Measurements from ENCODE around the gene EDRF1. TPM values are rescaled to one million over a fixed set of nuclear protein-coding genes. Genes with fewer than 3 reads are reported as not detected.

EDRF1 gene
- total and polyA plus RNA-seq, 4 donors: 9.4 to 54.6 (median 17.6) TPM

GRCh38 chr10:125739994-125740679 lies 20.6 kb downstream of the EDRF1 start:
- H3K9me3 ChIP-seq (ENCODE audit: control insufficient read depth in 4 of 4, insufficient read depth in 3 of 4, low read length in 3 of 4): no peaks in the 10 kb centered on the region
- 93% methylated on average over 7 of the region's 7 CpGs for WGBS, 2 donors
- DNase-seq (no peak), ATAC-seq (ENCODE audit: insufficient read depth, low FRiP score) (no peak)
- peaks cover 32 to 78% (median 56%) of the 10 kb centered on the region in 4 donors for H3K36me3 ChIP-seq (ENCODE audit: control insufficient read depth in 4 of 4, insufficient read depth in 4 of 4, low read length in 4 of 4)
- H3K27me3 ChIP-seq (ENCODE audit: control insufficient read depth in 3 of 3, insufficient read depth in 3 of 3, low read length in 2 of 3): no peaks in the 10 kb centered on the region
- no peaks in the 10 kb centered on the region for H3K4me1 ChIP-seq (ENCODE audit: control insufficient read depth in 5 of 5, insufficient read depth in 5 of 5, low read length in 5 of 5)
- H3K4me3 ChIP-seq: no peak overlapping the region
- H3K9ac ChIP-seq (ENCODE audit: insufficient read depth in 1 of 2, low read length in 2 of 2): no peak overlapping the region
- no peak overlapping the region for H3K27ac ChIP-seq (ENCODE audit: low read depth in 1 of 2, low read length in 1 of 2)
- TF ChIP-seq, protein P1, sequence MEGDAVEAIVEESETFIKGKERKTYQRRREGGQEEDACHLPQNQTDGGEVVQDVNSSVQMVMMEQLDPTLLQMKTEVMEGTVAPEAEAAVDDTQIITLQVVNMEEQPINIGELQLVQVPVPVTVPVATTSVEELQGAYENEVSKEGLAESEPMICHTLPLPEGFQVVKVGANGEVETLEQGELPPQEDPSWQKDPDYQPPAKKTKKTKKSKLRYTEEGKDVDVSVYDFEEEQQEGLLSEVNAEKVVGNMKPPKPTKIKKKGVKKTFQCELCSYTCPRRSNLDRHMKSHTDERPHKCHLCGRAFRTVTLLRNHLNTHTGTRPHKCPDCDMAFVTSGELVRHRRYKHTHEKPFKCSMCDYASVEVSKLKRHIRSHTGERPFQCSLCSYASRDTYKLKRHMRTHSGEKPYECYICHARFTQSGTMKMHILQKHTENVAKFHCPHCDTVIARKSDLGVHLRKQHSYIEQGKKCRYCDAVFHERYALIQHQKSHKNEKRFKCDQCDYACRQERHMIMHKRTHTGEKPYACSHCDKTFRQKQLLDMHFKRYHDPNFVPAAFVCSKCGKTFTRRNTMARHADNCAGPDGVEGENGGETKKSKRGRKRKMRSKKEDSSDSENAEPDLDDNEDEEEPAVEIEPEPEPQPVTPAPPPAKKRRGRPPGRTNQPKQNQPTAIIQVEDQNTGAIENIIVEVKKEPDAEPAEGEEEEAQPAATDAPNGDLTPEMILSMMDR (IDR thresholded peaks at IDR 0.05; ENCODE audit: control extremely low read depth, extremely low read depth): no peak

- TF ChIP-seq, protein P1 (IDR thresholded peaks at IDR 0.05; ENCODE audit: control extremely low read depth, extremely low read depth): no peak
- H3K9me3 ChIP-seq (ENCODE audit: control insufficient read depth in 4 of 4, insufficient read depth in 3 of 4, low read length in 3 of 4): no peaks in the 10 kb centered on the region
- no peak overlapping the region for H3K27ac ChIP-seq (ENCODE audit: low read depth in 1 of 2, low read length in 1 of 2)
- DNase-seq (peak in 2 of 3 donors; percentile 18 to 27), ATAC-seq (ENCODE audit: insufficient read depth, low FRiP score) (no peak)
- H3K4me3 ChIP-seq: no peak overlapping the region
- no peaks in the 10 kb centered on the region for H3K4me1 ChIP-seq (ENCODE audit: control insufficient read depth in 5 of 5, insufficient read depth in 5 of 5, low read length in 5 of 5)
- H3K9ac ChIP-seq (ENCODE audit: insufficient read depth in 1 of 2, low read length in 2 of 2): no peak overlapping the region
- WGBS, 2 donors: 48 to 73% methylated on average over 2 of the region's 2 CpGs
- no peaks in the 10 kb centered on the region for H3K27me3 ChIP-seq (ENCODE audit: control insufficient read depth in 3 of 3, insufficient read depth in 3 of 3, low read length in 2 of 3)
- H3K36me3 ChIP-seq (ENCODE audit: control insufficient read depth in 4 of 4, insufficient read depth in 4 of 4, low read length in 4 of 4): peaks cover 31 to 75% (median 55%) of the 10 kb centered on the region in 4 donors
These were observed 23.0 kb downstream of the EDRF1 start for GRCh38 chr10:125742465-125742864.

DNA sequence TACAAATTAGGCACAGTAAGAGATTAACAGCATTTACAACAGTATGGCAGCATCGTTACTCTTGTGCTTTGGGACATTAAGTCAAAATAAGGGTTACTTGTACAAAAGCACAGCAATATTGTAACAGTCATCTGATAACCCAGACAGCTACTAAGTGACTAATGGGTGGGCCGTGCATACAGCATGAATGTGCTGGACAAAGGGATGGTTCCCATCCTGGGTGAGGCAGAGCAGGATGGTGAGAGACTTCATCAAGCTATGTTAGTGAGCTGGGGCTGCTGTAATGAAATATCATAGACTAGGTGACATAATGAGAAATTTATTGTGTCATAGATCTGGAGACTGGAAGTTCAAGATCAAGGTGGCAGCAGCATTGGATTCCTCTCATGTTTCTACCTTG lies 25.4 kb downstream of the EDRF1 start:
- H3K9ac ChIP-seq (ENCODE audit: insufficient read depth in 1 of 2, low read length in 2 of 2): no peak overlapping the region
- DNase-seq (no peak), ATAC-seq (ENCODE audit: insufficient read depth, low FRiP score) (no peak)
- TF ChIP-seq, protein P1 (IDR thresholded peaks at IDR 0.05; ENCODE audit: control extremely low read depth, extremely low read depth): no peak
- 97% methylated on average over 2 of the region's 2 CpGs for WGBS, 2 donors
- H3K27ac ChIP-seq (ENCODE audit: low read depth in 1 of 2, low read length in 1 of 2): no peak overlapping the region
- no peaks in the 10 kb centered on the region for H3K27me3 ChIP-seq (ENCODE audit: control insufficient read depth in 3 of 3, insufficient read depth in 3 of 3, low read length in 2 of 3)
- no peaks in the 10 kb centered on the region for H3K4me1 ChIP-seq (ENCODE audit: control insufficient read depth in 5 of 5, insufficient read depth in 5 of 5, low read length in 5 of 5)
- peaks cover 0 to 1% (median 0%) of the 10 kb centered on the region in 4 donors for H3K9me3 ChIP-seq (ENCODE audit: control insufficient read depth in 4 of 4, insufficient read depth in 3 of 4, low read length in 3 of 4)
- peaks cover 34 to 70% (median 50%) of the 10 kb centered on the region in 4 donors for H3K36me3 ChIP-seq (ENCODE audit: control insufficient read depth in 4 of 4, insufficient read depth in 4 of 4, low read length in 4 of 4)
- H3K4me3 ChIP-seq: no peak overlapping the region
